H9 (cell line): ENCODE data around the gene GLB1L2. TPM values are rescaled to one million over a fixed set of nuclear protein-coding genes. Genes with fewer than 3 reads are reported as not detected.

Experiments
- DNase-seq: peaks from one replicate; pipeline ENCODE4 v3.0.0-alpha.2; 2017
- H2AFZ ChIP-seq: one replicate; pipeline ENCODE4 v1.6.1; 2013; ENCODE audit warnings: mild to moderate bottlenecking, low read length, control low read depth, moderate library complexity
- H2AK5ac ChIP-seq: 2 replicates; pipeline ENCODE4 v1.6.1; 2013; ENCODE audit warnings: low read length, control low read depth, mixed read lengths; ENCODE audit not compliant: insufficient read length
- H2BK120ac ChIP-seq: one replicate; pipeline ENCODE4 v1.6.1; 2013; ENCODE audit warnings: low read depth, mild to moderate bottlenecking, low read length, control low read depth, inconsistent platforms; ENCODE audit not compliant: poor library complexity, severe bottlenecking
- H2BK12ac ChIP-seq: 2 replicates; pipeline ENCODE4 v1.6.1; 2013; ENCODE audit warnings: low read length, control low read depth, mixed read lengths, low read depth; ENCODE audit not compliant: insufficient read length
- H2BK15ac ChIP-seq: 2 replicates; pipeline ENCODE4 v1.6.1; 2013; ENCODE audit warnings: low read depth, low read length, control low read depth
- H2BK20ac ChIP-seq: one replicate; pipeline ENCODE4 v1.6.1; 2013; ENCODE audit warnings: low read depth, mild to moderate bottlenecking, low read length, control low read depth, inconsistent platforms; ENCODE audit not compliant: poor library complexity, severe bottlenecking
- H2BK5ac ChIP-seq: 2 replicates; pipeline ENCODE4 v1.6.1; 2013; ENCODE audit warnings: low read length, control low read depth, mixed read lengths; ENCODE audit not compliant: insufficient read length
- H3K14ac ChIP-seq: 2 replicates; pipeline ENCODE4 v1.6.1; 2013; ENCODE audit warnings: low read length, control low read depth; ENCODE audit not compliant: insufficient read depth
- H3K18ac ChIP-seq: 2 replicates; pipeline ENCODE4 v1.6.1; 2013; ENCODE audit warnings: low read depth, mild to moderate bottlenecking, mixed read lengths, low read length, control low read depth; ENCODE audit not compliant: insufficient read length
- H3K23ac ChIP-seq: 2 replicates; pipeline ENCODE4 v1.6.1; 2013; ENCODE audit warnings: low read length, control low read depth, mixed read lengths, low read depth; ENCODE audit not compliant: insufficient read length
- H3K23me2 ChIP-seq: 2 replicates; pipeline ENCODE4 v1.6.1; 2013; ENCODE audit warnings: low read depth, mild to moderate bottlenecking, mixed read lengths, low read length, control low read depth; ENCODE audit not compliant: insufficient read length, poor library complexity, severe bottlenecking
- H3K27ac ChIP-seq: 2 replicates; pipeline ENCODE4 v1.5.1; 2013; ENCODE audit warnings: low read length, control low read depth, mixed read lengths, low read depth; ENCODE audit not compliant: insufficient read length
- H3K27me3 ChIP-seq: 2 replicates; pipeline ENCODE4 v1.6.1; 2013; ENCODE audit warnings: low read length, control low read depth, inconsistent platforms; ENCODE audit not compliant: insufficient read depth
- H3K4ac ChIP-seq: 2 replicates; pipeline ENCODE4 v1.6.1; 2013; ENCODE audit warnings: low read depth, mild to moderate bottlenecking, control low read depth, inconsistent platforms, low read length, moderate library complexity
- H3K4me1 ChIP-seq: 2 replicates; pipeline ENCODE4 v1.6.1; 2013; ENCODE audit warnings: low read length, control low read depth, inconsistent platforms; ENCODE audit not compliant: insufficient read depth
- H3K4me2 ChIP-seq: 2 replicates; pipeline ENCODE4 v1.6.1; 2013; ENCODE audit warnings: low read length, control low read depth, mixed read lengths; ENCODE audit not compliant: insufficient read length, insufficient read depth
- H3K56ac ChIP-seq: 2 replicates; pipeline ENCODE4 v1.6.1; 2013; ENCODE audit warnings: low read depth, mild to moderate bottlenecking, mixed read lengths, low read length, control low read depth; ENCODE audit not compliant: insufficient read length
- H3K79me1 ChIP-seq: 2 replicates; pipeline ENCODE4 v1.6.1; 2013; ENCODE audit warnings: low read depth, mild to moderate bottlenecking, moderate library complexity, low read length, control low read depth, inconsistent platforms; ENCODE audit not compliant: insufficient read depth, poor library complexity, severe bottlenecking
- H3K79me2 ChIP-seq: 2 replicates; pipeline ENCODE4 v1.6.1; 2013; ENCODE audit warnings: low read length, control low read depth, inconsistent platforms; ENCODE audit not compliant: insufficient read depth
- H3K9ac ChIP-seq: 2 replicates; pipeline ENCODE4 v1.6.1; 2013; ENCODE audit warnings: low read length, control low read depth, mixed read lengths; ENCODE audit not compliant: insufficient read length; ENCODE audit errors: extremely low read depth
- H3K9me3 ChIP-seq: one replicate; pipeline ENCODE4 v1.6.1; 2013; ENCODE audit warnings: low read depth, low read length, inconsistent platforms; ENCODE audit not compliant: control insufficient read depth
- H3T11ph ChIP-seq: one replicate; pipeline ENCODE4 v1.6.1; 2013; ENCODE audit warnings: mild to moderate bottlenecking, low read length, control low read depth, inconsistent platforms
- H4K20me1 ChIP-seq: one replicate; pipeline ENCODE4 v1.6.1; 2013; ENCODE audit not compliant: control insufficient read depth, insufficient read length, insufficient read depth
- H4K5ac ChIP-seq: 2 replicates; pipeline ENCODE4 v1.6.1; 2013; ENCODE audit warnings: low read depth, mild to moderate bottlenecking, mixed read lengths, low read length, control low read depth; ENCODE audit not compliant: insufficient read length
- H4K8ac ChIP-seq: replicated peaks from 2 replicates; pipeline ENCODE4 v1.6.1; 2013; ENCODE audit warnings: low read length, control low read depth, mixed read lengths, low read depth; ENCODE audit not compliant: insufficient read length
- H4K91ac ChIP-seq: 2 replicates; pipeline ENCODE4 v1.6.1; 2013; ENCODE audit warnings: low read depth, mild to moderate bottlenecking, moderate library complexity, mixed read lengths, low read length, control low read depth; ENCODE audit not compliant: insufficient read length
- H3K27ac Mint-ChIP-seq, 3 experiments: 2 replicates in 2 of 3; 3 replicates in 1 of 3; pipeline ENCODE4 v1.8.0; 2020 to 2021; ENCODE audit warnings: mixed read lengths in 3 of 3, mild to moderate bottlenecking in 1 of 3, moderate library complexity in 1 of 3
- H3K27me3 Mint-ChIP-seq: 2 replicates; pipeline ENCODE4 v1.8.0; 2021; ENCODE audit warnings: low read depth, mild to moderate bottlenecking, moderate library complexity, mixed read lengths
- H3K36me3 Mint-ChIP-seq, 3 experiments: 2 replicates in 2 of 3; 3 replicates in 1 of 3; pipeline ENCODE4 v1.8.0; 2020 to 2021; ENCODE audit warnings: low read depth in 3 of 3, mixed read lengths in 3 of 3; ENCODE audit not compliant: insufficient read depth in 1 of 3
- H3K4me1 Mint-ChIP-seq, 2 experiments: 2 replicates each; pipeline ENCODE4 v1.8.0; 2020; ENCODE audit warnings: mixed read lengths in 2 of 2
- H3K4me3 Mint-ChIP-seq, 2 experiments: 2 replicates in 1 of 2; 3 replicates in 1 of 2; pipeline ENCODE4 v1.8.0; 2020 to 2021; ENCODE audit warnings: mild to moderate bottlenecking in 2 of 2, mixed read lengths in 2 of 2, moderate library complexity in 1 of 2
- H3K9me3 Mint-ChIP-seq, 2 experiments: 2 replicates in 1 of 2; 3 replicates in 1 of 2; pipeline ENCODE4 v1.8.0; 2020; ENCODE audit warnings: mild to moderate bottlenecking in 2 of 2, mixed read lengths in 2 of 2, moderate library complexity in 1 of 2
- WGBS: extraction: QIAGEN DNeasy Blood & Tissue Kit; methylation state at CpG from one replicate; pipeline ENCODE4 v1.1.7; 2013; ENCODE audit warnings: missing lambda C conversion rate, low lambda C conversion rate, mixed read lengths; ENCODE audit not compliant: insufficient read length; ENCODE audit errors: extremely low coverage; 5-methylcytosine and 5-hydroxymethylcytosine counted together
- total RNA-seq: library from RNA; stranded (reverse); gene quantifications from 2 replicates; pipeline ENCODE4 v1.2.1, GENCODE V29; 2021
- TF ChIP-seq, protein P1 (sequence below): fragments of 200-600 bp; sonication (generic); conservative IDR thresholded peaks from 3 replicates; pipeline ENCODE4 v1.8.0; 2021; ENCODE audit warnings: antibody characterized with exemption, mild to moderate bottlenecking

The GLB1L2 gene
- total RNA-seq, 1 experiment from 2014 or later = 2.4 TPM

DNA sequence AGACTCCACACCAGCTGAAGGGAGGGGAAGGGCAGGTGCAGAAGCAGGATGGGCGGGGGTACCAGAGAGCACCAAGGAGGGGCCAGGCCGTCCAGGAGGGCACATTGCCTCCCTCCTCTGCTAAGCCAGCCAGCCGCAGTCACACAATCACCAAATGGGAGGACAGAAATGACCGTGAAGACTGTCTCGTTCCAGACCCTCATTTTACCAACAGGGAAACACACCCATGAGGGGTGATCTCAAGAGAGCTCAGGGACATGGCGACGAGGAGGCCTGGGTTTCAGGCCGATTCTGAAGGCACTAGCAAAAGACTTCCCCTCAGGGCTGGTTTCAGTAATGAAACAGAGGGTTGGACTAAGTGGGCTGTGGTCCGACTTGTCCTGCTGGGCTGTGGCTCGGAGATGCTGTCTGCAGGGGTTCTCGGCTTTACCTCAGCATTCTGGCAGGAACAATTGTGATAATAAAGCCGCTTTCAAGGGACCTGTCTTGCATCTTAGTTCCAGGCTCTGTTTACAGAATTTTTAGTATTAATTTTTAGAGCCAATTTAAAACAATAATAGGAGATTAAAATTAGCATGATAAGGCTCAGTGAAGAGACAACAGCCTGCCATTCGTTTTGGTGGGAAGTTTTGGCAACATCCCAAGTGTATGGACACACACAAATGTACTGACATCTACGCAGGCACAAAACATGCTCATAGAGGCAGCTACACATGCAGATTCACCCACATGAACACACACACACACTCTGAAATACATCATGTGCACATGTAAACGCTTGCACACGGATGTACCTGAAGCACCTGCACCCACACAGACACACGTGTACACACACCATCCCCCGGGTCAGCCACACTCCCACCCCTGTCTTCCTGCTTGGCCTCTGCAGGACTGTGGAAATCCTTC is 82.3 kb downstream of the GLB1L2 start:
- no peak overlapping the region for H3K56ac ChIP-seq
- no peak overlapping the region for H3K27ac ChIP-seq
- Mint-ChIP-seq H3K4me3 (peak overlapping the region; percentile 75 to 87), H3K4me1 (peaks cover 47 to 48% of the 10 kb centered on the region in 2 experiments), H3K27ac (no peak overlapping the region), H3K36me3 (peaks cover 0 to 8% (median 3%) of the 10 kb centered on the region in 3 experiments; a peak in 4 of 7 replicates), H3K9me3 (no peaks in the 10 kb centered on the region; a peak in 1 of 5 replicates), H3K27me3 (peaks cover 40% of the 10 kb centered on the region)
- H3K4me1 ChIP-seq = peaks cover 18% of the 10 kb centered on the region; the same call in 1 of the 2 replicates
- no peak overlapping the region for H3K4ac ChIP-seq
- H2AK5ac ChIP-seq = no peak overlapping the region
- DNase-seq = no peak
- H2BK120ac ChIP-seq = no peak overlapping the region
- H4K20me1 ChIP-seq = peaks cover 4% of the 10 kb centered on the region
- no peak overlapping the region for H3K23ac ChIP-seq
- H2BK20ac ChIP-seq = no peak overlapping the region
- no peak overlapping the region for H3T11ph ChIP-seq
- H3K9me3 ChIP-seq = no peaks in the 10 kb centered on the region
- no peak overlapping the region for H4K91ac ChIP-seq
- TF ChIP-seq, protein P1, sequence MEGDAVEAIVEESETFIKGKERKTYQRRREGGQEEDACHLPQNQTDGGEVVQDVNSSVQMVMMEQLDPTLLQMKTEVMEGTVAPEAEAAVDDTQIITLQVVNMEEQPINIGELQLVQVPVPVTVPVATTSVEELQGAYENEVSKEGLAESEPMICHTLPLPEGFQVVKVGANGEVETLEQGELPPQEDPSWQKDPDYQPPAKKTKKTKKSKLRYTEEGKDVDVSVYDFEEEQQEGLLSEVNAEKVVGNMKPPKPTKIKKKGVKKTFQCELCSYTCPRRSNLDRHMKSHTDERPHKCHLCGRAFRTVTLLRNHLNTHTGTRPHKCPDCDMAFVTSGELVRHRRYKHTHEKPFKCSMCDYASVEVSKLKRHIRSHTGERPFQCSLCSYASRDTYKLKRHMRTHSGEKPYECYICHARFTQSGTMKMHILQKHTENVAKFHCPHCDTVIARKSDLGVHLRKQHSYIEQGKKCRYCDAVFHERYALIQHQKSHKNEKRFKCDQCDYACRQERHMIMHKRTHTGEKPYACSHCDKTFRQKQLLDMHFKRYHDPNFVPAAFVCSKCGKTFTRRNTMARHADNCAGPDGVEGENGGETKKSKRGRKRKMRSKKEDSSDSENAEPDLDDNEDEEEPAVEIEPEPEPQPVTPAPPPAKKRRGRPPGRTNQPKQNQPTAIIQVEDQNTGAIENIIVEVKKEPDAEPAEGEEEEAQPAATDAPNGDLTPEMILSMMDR = no peak
- H3K9ac ChIP-seq = no peak overlapping the region
- no peak overlapping the region for H4K5ac ChIP-seq
- no peak overlapping the region for H3K14ac ChIP-seq
- H3K79me1 ChIP-seq = no peaks in the 10 kb centered on the region
- H3K27me3 ChIP-seq = no peaks in the 10 kb centered on the region
- no peak overlapping the region for H4K8ac ChIP-seq
- H2AFZ ChIP-seq = no peak overlapping the region
- H3K23me2 ChIP-seq = peaks cover 22% of the 10 kb centered on the region
- H3K18ac ChIP-seq = no peak overlapping the region
- H2BK15ac ChIP-seq = no peak overlapping the region
- H3K79me2 ChIP-seq = no peaks in the 10 kb centered on the region; the same call in 1 of the 2 replicates
- H3K4me2 ChIP-seq = peak overlapping the region; percentile 75
- H2BK12ac ChIP-seq = no peak overlapping the region
- no peak overlapping the region for H2BK5ac ChIP-seq
- no CpG with 5 or more reads among the region's 18 CpGs for WGBS
